NCI-H1092 (cell line): Measurements from ENCODE around the gene B4GALNT1.
"Not testable (repeated sequence)": the region's sequence is repeated elsewhere in the genome, so short reads cannot be mapped to it uniquely, and the experiment has no call there.

Experiments
- DNase-seq: peaks from one replicate; lab custom pipeline; 2025; lab: John Stamatoyannopoulos, UW

Gene B4GALNT1

GRCh38 chr12:57637364-57637763, 4.4 kb upstream of the B4GALNT1 start:
- no peak for DNase-seq

DNA sequence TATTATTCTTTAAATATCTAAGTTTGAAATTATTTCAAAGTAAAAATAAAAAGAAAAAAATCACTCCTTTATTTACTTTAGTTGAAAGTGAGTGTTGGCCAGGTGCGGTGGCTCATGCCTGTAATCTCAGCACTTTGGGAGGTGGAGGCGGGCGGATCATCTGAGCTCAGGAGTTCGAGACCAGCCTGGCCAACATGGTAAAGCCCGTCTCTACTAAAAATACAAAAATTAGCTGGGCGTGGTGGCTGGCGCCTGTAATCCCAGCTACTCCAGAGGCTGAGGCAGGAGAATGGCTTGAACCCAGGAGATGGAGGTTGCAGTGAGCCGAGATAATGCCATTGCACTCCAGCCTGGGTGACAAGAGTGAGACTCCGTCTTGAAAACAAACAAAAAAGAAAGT, 3.7 kb upstream of the B4GALNT1 start:
- DNase-seq = not testable (repeated sequence)

DNA sequence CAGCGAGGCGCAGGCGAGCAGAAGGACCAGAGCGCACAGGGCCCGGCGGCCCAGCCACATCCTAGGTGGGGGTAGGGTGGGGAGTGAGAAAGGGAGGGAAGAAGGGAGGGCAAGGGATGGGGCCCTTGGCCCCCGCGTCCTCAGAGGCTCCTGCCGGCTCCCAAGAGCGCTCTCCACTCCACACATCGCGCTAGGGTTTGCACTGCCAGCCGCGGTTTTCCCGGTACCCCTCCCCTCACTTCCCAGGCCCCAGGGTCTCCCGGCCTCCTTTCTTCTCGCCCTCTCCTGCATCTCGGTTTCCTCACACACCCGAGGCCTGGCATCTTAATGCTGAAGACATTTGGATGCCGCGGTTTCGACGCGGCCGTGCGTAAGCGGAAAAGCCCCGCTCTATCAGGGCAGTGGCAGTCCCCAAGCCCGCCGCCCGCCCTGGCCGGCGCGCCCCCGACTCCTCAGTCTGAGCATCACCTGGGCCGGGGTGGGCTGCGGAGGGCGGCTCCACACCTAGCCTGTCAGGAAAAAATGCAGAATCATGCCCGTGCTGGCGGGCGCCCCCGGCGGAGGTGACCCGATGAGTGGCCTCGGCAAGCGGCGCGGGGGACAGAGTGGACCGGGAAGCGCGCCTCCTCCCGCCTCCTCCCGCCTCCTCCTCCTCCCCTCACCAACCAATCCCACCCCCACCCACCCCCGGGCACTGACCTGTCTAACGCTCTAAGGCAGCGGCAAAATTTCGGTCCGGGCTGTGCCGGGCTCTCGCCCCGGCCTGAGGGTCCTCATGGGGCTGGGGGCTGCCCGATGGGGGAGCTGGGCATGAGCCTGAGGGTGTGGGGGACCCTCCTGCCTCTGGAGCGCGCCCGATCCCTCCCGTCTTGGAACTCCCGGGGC, 686 bp downstream of the B4GALNT1 start:
- peak; percentile 14 for DNase-seq

DNA sequence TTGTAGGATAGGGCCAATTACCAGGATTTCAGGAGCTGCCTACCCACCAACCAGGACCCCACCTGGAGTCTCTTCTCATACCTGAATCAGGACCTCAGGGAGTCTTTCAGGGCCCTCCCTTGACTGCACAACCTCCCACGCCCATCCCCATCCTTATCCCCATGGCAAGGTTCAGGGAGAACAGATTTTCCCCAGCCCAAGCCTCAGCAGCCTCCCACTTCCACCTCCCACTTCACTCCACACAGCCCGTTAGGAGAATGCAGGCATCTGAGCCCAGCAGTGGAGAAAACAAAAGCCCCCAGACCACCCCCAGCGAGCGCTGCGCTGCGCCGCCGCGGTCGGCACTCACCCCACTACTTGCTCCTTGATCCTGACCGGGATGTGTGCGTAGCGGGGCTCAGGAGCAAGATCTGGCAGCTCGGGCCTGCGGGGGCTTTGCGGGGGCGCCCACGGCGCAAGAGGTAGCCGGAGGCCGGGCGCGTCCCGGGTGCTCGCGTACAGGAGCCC, 1.4 kb downstream of the B4GALNT1 start:
- no peak for DNase-seq

GRCh38 chr12:57630891-57631433, 2.0 kb downstream of the B4GALNT1 start:
- no peak for DNase-seq

DNA sequence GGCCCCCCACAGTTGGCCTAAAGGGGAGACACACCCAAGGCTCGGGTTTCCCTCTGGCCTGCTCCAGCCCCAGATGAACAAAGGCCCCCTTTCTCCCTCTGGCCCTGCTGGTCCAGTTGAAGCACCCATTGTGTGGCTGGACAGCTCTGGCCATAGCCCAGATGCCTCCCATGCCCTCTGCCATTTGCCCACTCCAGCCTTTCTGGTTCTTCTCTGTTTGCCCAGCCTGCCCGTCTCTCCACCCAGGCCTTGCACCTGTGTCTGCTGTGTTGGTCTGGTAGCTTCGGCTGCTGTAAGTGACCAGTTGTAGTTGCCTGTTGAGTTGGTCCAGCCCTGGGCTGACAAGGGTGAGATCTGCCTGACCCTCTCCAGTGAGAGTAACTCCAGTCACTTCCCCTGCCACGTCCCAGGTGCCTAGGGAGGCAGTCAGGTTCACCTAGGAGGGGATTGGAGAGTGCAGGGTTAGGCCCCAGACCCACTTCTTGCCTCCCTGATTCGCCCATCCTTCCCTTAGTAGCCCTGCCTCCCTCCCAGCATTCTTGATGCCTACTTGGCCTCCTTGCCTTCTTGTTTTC, 3.0 kb downstream of the B4GALNT1 start:
- DNase-seq = no peak

GRCh38 chr12:57628280-57629191, 4.5 kb downstream of the B4GALNT1 start:
- no peak for DNase-seq

- DNase-seq = no peak
Measured at GRCh38 chr12:57627501-57628279, 5.3 kb downstream of the B4GALNT1 start.

DNA sequence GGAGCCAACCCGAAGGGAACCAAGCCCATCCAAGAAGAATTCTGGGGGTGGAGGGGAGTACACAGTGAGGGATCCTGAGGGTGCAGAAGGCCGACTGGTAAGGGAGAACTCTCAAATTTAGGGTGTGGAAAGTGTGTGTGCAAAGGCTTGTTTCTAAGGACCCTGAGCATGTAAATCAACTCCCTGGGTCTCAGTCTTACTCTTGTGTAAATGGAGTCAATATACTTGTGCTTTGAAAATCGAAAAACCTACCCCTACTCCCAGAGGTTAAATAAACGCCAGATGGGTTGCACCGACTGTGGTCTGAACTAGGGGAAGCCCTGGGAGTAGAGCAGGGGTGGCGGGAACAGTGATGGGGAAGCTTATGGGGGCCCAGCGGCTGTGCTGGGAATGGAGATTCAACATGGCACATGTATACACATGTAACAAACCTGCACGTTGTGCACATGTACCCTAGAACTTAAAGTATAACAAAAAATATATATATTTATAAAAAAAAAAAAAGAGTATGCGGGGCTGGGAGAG, 6.0 kb downstream of the B4GALNT1 start:
- no peak for DNase-seq

DNA sequence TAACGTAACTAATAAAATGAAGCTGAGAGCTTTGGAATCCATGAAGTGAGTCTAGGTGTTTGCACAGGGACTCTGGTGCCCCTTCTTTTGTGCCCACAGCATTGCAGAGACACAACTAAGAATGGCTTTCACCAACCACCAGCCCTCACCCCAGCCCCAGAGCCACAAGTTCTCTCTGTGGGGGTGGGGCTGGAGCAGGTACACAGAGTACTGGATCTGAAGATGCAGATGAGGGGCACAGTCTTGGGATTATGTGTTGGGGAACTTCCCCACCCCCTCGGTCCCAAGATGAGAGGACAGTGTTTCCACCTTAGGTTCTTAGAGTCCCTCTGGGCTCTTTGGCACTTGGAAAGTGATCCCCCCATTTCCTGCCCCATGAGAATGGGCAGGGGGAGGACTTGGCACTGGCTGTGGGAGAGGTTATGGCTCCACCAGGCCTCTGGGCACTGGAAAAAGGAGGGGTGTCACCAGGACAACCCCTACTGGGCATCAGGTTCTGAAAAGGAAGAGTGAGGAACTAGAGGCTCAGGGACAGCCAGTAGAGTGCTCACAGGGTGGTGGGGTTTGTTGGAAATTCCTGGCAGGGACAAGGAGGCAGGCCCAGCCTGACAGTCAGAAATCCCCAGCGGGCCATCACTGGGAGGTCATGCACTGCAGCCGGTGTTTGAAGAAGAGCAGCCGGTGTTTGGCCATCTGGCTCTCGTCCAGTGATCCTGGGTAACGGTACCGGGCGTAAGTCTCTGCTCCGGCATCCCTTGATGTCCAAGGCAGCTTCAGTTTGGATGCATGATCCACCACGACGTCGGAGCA, 6.7 kb downstream of the B4GALNT1 start:
- DNase-seq = no peak

DNA sequence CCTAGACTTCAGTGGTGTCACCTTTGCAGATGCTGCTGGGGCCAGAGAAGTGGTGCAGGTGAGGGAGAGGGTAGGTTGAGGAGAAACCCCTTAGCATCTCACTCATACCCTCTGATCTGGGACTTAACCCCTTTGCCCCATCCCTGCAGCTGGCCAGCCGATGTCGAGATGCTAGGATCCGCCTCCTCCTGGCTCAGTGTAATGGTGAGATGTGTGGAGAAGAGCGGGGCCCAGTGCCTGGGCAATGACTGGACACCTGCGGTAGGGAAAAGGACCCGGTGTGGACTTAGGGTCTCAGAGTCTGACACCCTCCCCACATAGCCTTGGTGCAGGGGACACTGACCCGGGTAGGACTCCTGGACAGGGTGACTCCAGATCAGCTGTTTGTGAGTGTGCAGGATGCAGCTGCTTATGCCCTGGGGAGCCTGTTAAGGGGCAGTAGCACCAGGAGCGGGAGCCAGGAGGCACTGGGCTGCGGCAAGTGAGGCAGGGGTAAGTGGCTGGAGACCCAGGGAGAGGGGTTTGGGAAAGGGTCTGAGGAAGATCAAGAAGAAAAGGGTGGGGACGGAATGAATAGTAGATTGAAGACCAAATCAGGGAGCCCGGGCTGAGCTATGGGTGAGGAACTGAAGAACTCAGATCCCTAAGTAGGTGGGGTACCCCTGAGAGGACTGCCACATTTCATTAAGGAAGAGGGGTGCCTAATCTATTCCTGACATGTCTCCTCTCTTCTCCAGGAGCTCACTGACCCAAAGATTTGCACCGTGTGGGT, 7.6 kb downstream of the B4GALNT1 start:
- no peak for DNase-seq

- no peak for DNase-seq
Measured at GRCh38 chr12:57624441-57625220, 8.4 kb downstream of the B4GALNT1 start.

GRCh38 chr12:57623811-57624390, 9.1 kb downstream of the B4GALNT1 start:
- DNase-seq = no peak

DNA sequence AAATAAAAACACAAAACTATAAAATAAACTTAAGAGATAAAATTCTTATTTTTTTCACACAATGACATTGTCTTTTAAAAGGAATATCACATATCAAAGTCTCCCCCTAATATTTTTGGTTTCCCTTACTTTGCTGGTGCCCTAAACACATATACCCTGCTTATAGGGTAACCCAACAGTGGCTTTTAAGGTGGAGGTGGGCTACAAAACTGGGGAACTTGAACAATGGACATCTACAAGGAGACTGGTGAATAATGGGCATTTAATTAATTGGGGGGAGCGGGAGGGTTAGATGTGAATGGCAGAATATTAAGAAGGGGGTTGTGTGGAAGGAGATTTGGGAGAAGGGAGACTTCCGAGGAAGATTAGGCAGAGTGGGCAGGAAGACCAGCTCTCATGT, 9.6 kb downstream of the B4GALNT1 start:
- no peak for DNase-seq

DNA sequence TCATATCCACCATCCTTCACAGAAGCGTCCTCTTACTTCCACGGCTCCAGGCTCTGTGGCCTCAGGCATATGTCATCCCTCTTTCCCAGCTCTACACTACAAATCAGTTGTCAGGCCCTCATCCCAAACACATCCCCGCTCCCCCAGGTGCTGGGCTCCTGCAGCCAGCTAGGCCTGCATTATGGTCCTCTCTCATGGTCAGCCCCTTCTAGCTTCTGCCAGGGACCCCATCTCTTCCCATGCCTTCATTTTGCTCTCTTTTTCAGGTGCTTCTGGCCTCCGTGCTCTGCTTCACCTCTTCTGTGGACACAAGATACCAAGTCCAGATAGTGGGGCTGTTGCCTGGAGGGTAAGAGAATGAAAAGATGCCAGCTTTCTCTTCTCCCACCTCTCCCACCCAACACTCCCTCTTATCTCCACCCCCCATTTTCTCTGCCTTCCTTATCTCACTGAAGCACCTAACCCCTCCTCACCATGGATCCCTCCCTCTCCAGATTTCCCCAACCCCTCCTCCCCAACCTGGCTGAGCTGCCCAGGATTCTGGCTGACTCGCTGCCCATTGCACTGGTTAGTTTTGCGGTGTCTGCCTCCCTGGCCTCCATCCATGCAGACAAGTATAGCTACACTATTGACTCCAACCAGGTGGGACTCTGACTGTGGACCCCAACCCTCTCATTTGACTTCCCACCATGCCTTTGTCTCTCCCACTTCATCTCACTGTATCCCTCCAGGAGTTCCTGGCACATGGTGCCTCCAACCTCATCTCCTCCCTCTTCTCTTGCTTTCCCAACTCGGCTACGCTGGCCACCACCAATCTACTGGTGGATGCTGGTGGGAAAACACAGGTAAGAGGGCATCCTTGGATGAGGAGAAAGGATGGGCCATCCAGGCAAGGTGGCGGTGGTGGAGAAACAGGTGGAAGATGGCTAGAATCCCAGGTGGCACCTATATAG, 10.4 kb downstream of the B4GALNT1 start:
- DNase-seq = no peak

- DNase-seq = peak; percentile 30
Measured at GRCh38 chr12:57621497-57622292, 11.3 kb downstream of the B4GALNT1 start.
